Mucosa of rectum (tissue), 2 donors: Measurements from ENCODE around the gene BRAT1.

Experiments
- H3K27ac ChIP-seq, 2 donors: one replicate each; pipeline ENCODE4 v1.7.0; 2013; ENCODE audit warnings: inconsistent platforms in 2 of 2, low read depth in 2 of 2, low read length in 2 of 2
- H3K27me3 ChIP-seq, 2 donors: one replicate each; pipeline ENCODE4 v1.7.0; 2013; ENCODE audit warnings: low read length in 2 of 2; ENCODE audit not compliant: control insufficient read depth in 2 of 2, insufficient read depth in 2 of 2
- H3K36me3 ChIP-seq, 2 donors: one replicate each; pipeline ENCODE4 v1.7.0; 2013; ENCODE audit warnings: low read length in 2 of 2; ENCODE audit not compliant: control insufficient read depth in 2 of 2, insufficient read depth in 2 of 2
- H3K4me1 ChIP-seq, 2 donors: one replicate each; pipeline ENCODE4 v1.7.0; 2013; ENCODE audit warnings: low read length in 2 of 2, mild to moderate bottlenecking in 1 of 2; ENCODE audit not compliant: control insufficient read depth in 2 of 2, insufficient read depth in 2 of 2
- H3K4me3 ChIP-seq, 2 donors: one replicate each; pipeline ENCODE4 v1.7.0; 2013; ENCODE audit warnings: low read length in 2 of 2
- H3K9ac ChIP-seq, 2 donors: one replicate each; pipeline ENCODE4 v1.7.0; 2013; ENCODE audit warnings: low read length in 2 of 2, low read depth in 1 of 2, mild to moderate bottlenecking in 1 of 2
- H3K9me3 ChIP-seq, 2 donors: one replicate each; pipeline ENCODE4 v1.7.0; 2013; ENCODE audit warnings: low read length in 2 of 2; ENCODE audit not compliant: control insufficient read depth in 2 of 2
- donor health status: healthy.
- donor health status: Normal muscosa, but diverticular disease.

The BRAT1 gene

GRCh38 chr7:2575046-2575732, 19.9 kb upstream of the BRAT1 start:
- Histone ChIP-seq H3K4me3 (no peak overlapping the region), H3K9ac (no peak overlapping the region), H3K36me3 (peaks cover 32 to 39% of the 10 kb centered on the region in 2 donors), H3K27me3 (no peaks in the 10 kb centered on the region), H3K27ac (no peak overlapping the region), H3K4me1 (no peaks in the 10 kb centered on the region), H3K9me3 (no peaks in the 10 kb centered on the region)

- H3K4me1 ChIP-seq = no peaks in the 10 kb centered on the region
- no peaks in the 10 kb centered on the region for H3K27me3 ChIP-seq
- no peak overlapping the region for H3K9ac ChIP-seq
- no peaks in the 10 kb centered on the region for H3K9me3 ChIP-seq
- no peak overlapping the region for H3K27ac ChIP-seq
- H3K36me3 ChIP-seq = peaks cover 38 to 40% of the 10 kb centered on the region in 2 donors
- no peak overlapping the region for H3K4me3 ChIP-seq
These were observed 18.4 kb upstream of the BRAT1 start for GRCh38 chr7:2573761-2574160.

GRCh38 chr7:2572101-2572842, 16.9 kb upstream of the BRAT1 start:
- no peaks in the 10 kb centered on the region for H3K9me3 ChIP-seq
- no peak overlapping the region for H3K27ac ChIP-seq
- H3K9ac ChIP-seq = no peak overlapping the region
- peaks cover 0 to 6% of the 10 kb centered on the region in 2 donors for H3K4me1 ChIP-seq
- no peak overlapping the region for H3K4me3 ChIP-seq
- peaks cover 32 to 35% of the 10 kb centered on the region in 2 donors for H3K36me3 ChIP-seq
- H3K27me3 ChIP-seq = no peaks in the 10 kb centered on the region

- H3K4me3 ChIP-seq = no peak overlapping the region
- H3K9ac ChIP-seq = no peak overlapping the region
- peaks cover 25 to 35% of the 10 kb centered on the region in 2 donors for H3K36me3 ChIP-seq
- peaks cover 0 to 10% of the 10 kb centered on the region in 2 donors for H3K4me1 ChIP-seq
- H3K9me3 ChIP-seq = no peaks in the 10 kb centered on the region
- H3K27ac ChIP-seq = no peak overlapping the region
- H3K27me3 ChIP-seq = no peaks in the 10 kb centered on the region
These were observed 16.1 kb upstream of the BRAT1 start for GRCh38 chr7:2571409-2571808.

- Histone ChIP-seq H3K27ac (no peak overlapping the region), H3K9ac (no peak overlapping the region), H3K27me3 (no peaks in the 10 kb centered on the region), H3K4me1 (peaks cover 10 to 16% of the 10 kb centered on the region in 2 donors), H3K4me3 (no peak overlapping the region), H3K36me3 (peaks cover 25 to 32% of the 10 kb centered on the region in 2 donors), H3K9me3 (no peaks in the 10 kb centered on the region)
These were observed 14.7 kb upstream of the BRAT1 start for GRCh38 chr7:2570021-2570420.

- H3K4me1 ChIP-seq = peaks cover 14 to 19% of the 10 kb centered on the region in 2 donors
- H3K27me3 ChIP-seq = no peaks in the 10 kb centered on the region
- no peak overlapping the region for H3K9ac ChIP-seq
- no peak overlapping the region for H3K27ac ChIP-seq
- no peak overlapping the region for H3K4me3 ChIP-seq
- peaks cover 22 to 32% of the 10 kb centered on the region in 2 donors for H3K36me3 ChIP-seq
- H3K9me3 ChIP-seq = no peaks in the 10 kb centered on the region
These were observed 14.1 kb upstream of the BRAT1 start for GRCh38 chr7:2569421-2569820.

- Histone ChIP-seq H3K9me3 (no peaks in the 10 kb centered on the region), H3K4me3 (no peak overlapping the region), H3K4me1 (peaks cover 14 to 19% of the 10 kb centered on the region in 2 donors), H3K36me3 (peaks cover 14 to 25% of the 10 kb centered on the region in 2 donors), H3K27me3 (no peaks in the 10 kb centered on the region), H3K27ac (no peak overlapping the region), H3K9ac (no peak overlapping the region)
These were observed 13.3 kb upstream of the BRAT1 start for GRCh38 chr7:2568521-2569223.

GRCh38 chr7:2567679-2568278, 12.5 kb upstream of the BRAT1 start:
- no peak overlapping the region for H3K4me3 ChIP-seq
- H3K27ac ChIP-seq = no peak overlapping the region
- no peak overlapping the region for H3K9ac ChIP-seq
- H3K36me3 ChIP-seq = peaks cover 10 to 19% of the 10 kb centered on the region in 2 donors
- H3K27me3 ChIP-seq = no peaks in the 10 kb centered on the region
- no peaks in the 10 kb centered on the region for H3K9me3 ChIP-seq
- H3K4me1 ChIP-seq = peaks cover 14 to 19% of the 10 kb centered on the region in 2 donors

GRCh38 chr7:2566890-2567678, 11.8 kb upstream of the BRAT1 start:
- Histone ChIP-seq H3K4me1 (peaks cover 14 to 19% of the 10 kb centered on the region in 2 donors), H3K9ac (no peak overlapping the region), H3K36me3 (peaks cover 8 to 12% of the 10 kb centered on the region in 2 donors), H3K27ac (no peak overlapping the region), H3K27me3 (no peaks in the 10 kb centered on the region), H3K4me3 (no peak overlapping the region), H3K9me3 (no peaks in the 10 kb centered on the region)
